ENCODE data around the gene DMRTB1. TPM values are rescaled to one million over a fixed set of nuclear protein-coding genes. Genes with fewer than 3 reads are reported as not detected.

DMRTB1 gene
- total RNA-seq, 1 experiment from 2014 or later = not detected

DNA sequence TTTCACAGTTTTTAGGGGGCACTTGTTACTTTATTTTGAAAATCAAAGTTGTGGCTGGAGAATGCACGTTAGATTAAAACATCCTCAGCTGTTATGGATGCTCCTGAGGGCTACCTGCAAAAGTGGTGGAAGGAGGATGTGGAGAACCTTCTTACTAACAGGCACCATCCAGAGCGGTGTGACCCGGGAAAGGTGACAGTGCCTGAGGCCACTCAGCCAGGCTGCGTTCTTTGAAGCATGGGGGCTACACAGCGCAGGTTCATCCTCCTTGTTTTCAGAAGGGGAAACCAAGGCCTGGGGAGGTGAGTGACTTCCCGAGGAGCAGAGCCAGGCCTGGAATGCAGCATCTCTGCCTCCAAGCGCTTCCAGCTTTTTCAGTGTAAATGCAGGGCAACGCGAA lies 24.0 kb downstream of the DMRTB1 start:
- no peak overlapping the region for H3K27ac ChIP-seq (ENCODE audit: low read length)
- ChIA-PET POLR2A (ENCODE audit: unreplicated experiment) (no interaction called here), CTCF (no interaction called here)
- H2AFZ ChIP-seq (ENCODE audit: low read length) = no peak overlapping the region
- no peaks in the 10 kb centered on the region for H3K4me1 ChIP-seq (ENCODE audit: insufficient read depth, low read length)
- H3K9me2 ChIP-seq (replicated peaks; ENCODE audit: low read length) = no peaks in the 10 kb centered on the region
- no peaks in the 10 kb centered on the region for H3K9me3 ChIP-seq (ENCODE audit: low read length)
- H4K20me1 ChIP-seq (ENCODE audit: low read length) = no peaks in the 10 kb centered on the region
- no peak overlapping the region for H3K4me2 ChIP-seq (ENCODE audit: low read length)
- no peaks in the 10 kb centered on the region for H3K79me2 ChIP-seq (ENCODE audit: low read length)
- ATAC-seq (no peak), DNase-seq (no peak)
- no peak overlapping the region for H3K4me3 ChIP-seq (ENCODE audit: low read length)
- no peaks in the 10 kb centered on the region for H3F3A ChIP-seq (ENCODE audit: low read length, unreplicated experiment)
- TF ChIP-seq EZH2 (IDR thresholded peaks at IDR 0.05; ENCODE audit: low read length, unreplicated experiment) (no peak), EZH2phosphoT487 (IDR thresholded peaks at IDR 0.05; ENCODE audit: borderline replicate concordance, low read length) (no peak)
- TF ChIP-seq, protein P1, sequence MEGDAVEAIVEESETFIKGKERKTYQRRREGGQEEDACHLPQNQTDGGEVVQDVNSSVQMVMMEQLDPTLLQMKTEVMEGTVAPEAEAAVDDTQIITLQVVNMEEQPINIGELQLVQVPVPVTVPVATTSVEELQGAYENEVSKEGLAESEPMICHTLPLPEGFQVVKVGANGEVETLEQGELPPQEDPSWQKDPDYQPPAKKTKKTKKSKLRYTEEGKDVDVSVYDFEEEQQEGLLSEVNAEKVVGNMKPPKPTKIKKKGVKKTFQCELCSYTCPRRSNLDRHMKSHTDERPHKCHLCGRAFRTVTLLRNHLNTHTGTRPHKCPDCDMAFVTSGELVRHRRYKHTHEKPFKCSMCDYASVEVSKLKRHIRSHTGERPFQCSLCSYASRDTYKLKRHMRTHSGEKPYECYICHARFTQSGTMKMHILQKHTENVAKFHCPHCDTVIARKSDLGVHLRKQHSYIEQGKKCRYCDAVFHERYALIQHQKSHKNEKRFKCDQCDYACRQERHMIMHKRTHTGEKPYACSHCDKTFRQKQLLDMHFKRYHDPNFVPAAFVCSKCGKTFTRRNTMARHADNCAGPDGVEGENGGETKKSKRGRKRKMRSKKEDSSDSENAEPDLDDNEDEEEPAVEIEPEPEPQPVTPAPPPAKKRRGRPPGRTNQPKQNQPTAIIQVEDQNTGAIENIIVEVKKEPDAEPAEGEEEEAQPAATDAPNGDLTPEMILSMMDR (conservative IDR thresholded peaks at IDR 0.05; ENCODE audit: low read depth, low read length) = no peak
- no TSS peak for BruUV-seq (replicated peaks)
- H3K27me3 ChIP-seq (ENCODE audit: low read length) = peaks cover 7% of the 10 kb centered on the region; the same call in 1 of the 2 replicates
- H3K36me3 ChIP-seq (ENCODE audit: low read depth, low read length) = no peaks in the 10 kb centered on the region
- intact Hi-C loops (cut with micrococcal nuclease) = no loop called here
- no peak overlapping the region for H3K9ac ChIP-seq (ENCODE audit: low read length)

- Histone ChIP-seq H3K79me2 (ENCODE audit: low read length) (no peaks in the 10 kb centered on the region), H2AFZ (ENCODE audit: low read length) (no peak overlapping the region), H3K9me2 (replicated peaks; ENCODE audit: low read length) (no peaks in the 10 kb centered on the region), H3K9ac (ENCODE audit: low read length) (no peak overlapping the region), H3K9me3 (ENCODE audit: low read length) (no peaks in the 10 kb centered on the region), H3K4me2 (ENCODE audit: low read length) (no peak overlapping the region), H3K36me3 (ENCODE audit: low read depth, low read length) (no peaks in the 10 kb centered on the region), H3K27ac (ENCODE audit: low read length) (no peak overlapping the region), H3F3A (ENCODE audit: low read length, unreplicated experiment) (no peaks in the 10 kb centered on the region), H3K4me1 (ENCODE audit: insufficient read depth, low read length) (no peaks in the 10 kb centered on the region), H3K4me3 (ENCODE audit: low read length) (no peak overlapping the region), H4K20me1 (ENCODE audit: low read length) (no peaks in the 10 kb centered on the region), H3K27me3 (ENCODE audit: low read length) (peaks cover 10% of the 10 kb centered on the region; the same call in 1 of the 2 replicates)
- intact Hi-C loops (cut with micrococcal nuclease) = no loop called here
- DNase-seq (no peak), ATAC-seq (no peak)
- CTCF ChIA-PET = no interaction called here
- POLR2A ChIA-PET (ENCODE audit: unreplicated experiment) = no interaction called here
- no peak for TF ChIP-seq EZH2 (IDR thresholded peaks at IDR 0.05; ENCODE audit: low read length, unreplicated experiment)
- TF ChIP-seq EZH2phosphoT487 (IDR thresholded peaks at IDR 0.05; ENCODE audit: borderline replicate concordance, low read length) = no peak
- TF ChIP-seq, protein P1 (conservative IDR thresholded peaks at IDR 0.05; ENCODE audit: low read depth, low read length) = no peak
- BruUV-seq (replicated peaks) = no TSS peak
These were observed 24.5 kb downstream of the DMRTB1 start for GRCh38 chr1:53483656-53484055.

GRCh38 chr1:53484705-53485477 lies 25.7 kb downstream of the DMRTB1 start:
- Histone ChIP-seq H3F3A (ENCODE audit: low read length, unreplicated experiment) (no peaks in the 10 kb centered on the region), H3K9ac (ENCODE audit: low read length) (no peak overlapping the region), H4K20me1 (ENCODE audit: low read length) (no peaks in the 10 kb centered on the region), H3K27me3 (ENCODE audit: low read length) (peaks cover 13% of the 10 kb centered on the region), H3K4me3 (ENCODE audit: low read length) (no peak overlapping the region), H3K79me2 (ENCODE audit: low read length) (no peaks in the 10 kb centered on the region), H3K36me3 (ENCODE audit: low read depth, low read length) (no peaks in the 10 kb centered on the region), H3K27ac (ENCODE audit: low read length) (no peak overlapping the region), H3K9me3 (ENCODE audit: low read length) (no peaks in the 10 kb centered on the region), H2AFZ (ENCODE audit: low read length) (no peak overlapping the region), H3K9me2 (replicated peaks; ENCODE audit: low read length) (no peaks in the 10 kb centered on the region), H3K4me1 (ENCODE audit: insufficient read depth, low read length) (no peaks in the 10 kb centered on the region), H3K4me2 (ENCODE audit: low read length) (no peak overlapping the region)
- TF ChIP-seq, protein P1 (conservative IDR thresholded peaks at IDR 0.05; ENCODE audit: low read depth, low read length) = no peak
- TF ChIP-seq EZH2phosphoT487 (IDR thresholded peaks at IDR 0.05; ENCODE audit: borderline replicate concordance, low read length) (no peak), EZH2 (IDR thresholded peaks at IDR 0.05; ENCODE audit: low read length, unreplicated experiment) (no peak)
- no peak for ATAC-seq
- intact Hi-C loops (cut with micrococcal nuclease) = loop anchor here (1.0 to 5.0 kb wide), 4 partner anchors 43 to 269 kb away; no protein-coding TSS in a partner anchor
- DNase-seq = no peak
- POLR2A ChIA-PET (ENCODE audit: unreplicated experiment) = no interaction called here
- BruUV-seq (replicated peaks) = no TSS peak
- CTCF ChIA-PET = interaction anchor here (0.9 kb wide), 1 partner anchor 27 kb away, joined by 6 read pairs; no protein-coding TSS in a partner anchor

Measured in PC-3 (cell line).